Measurements from ENCODE around the gene PRDM5. TPM values are rescaled to one million over a fixed set of nuclear protein-coding genes. Genes with fewer than 3 reads are reported as not detected.

The PRDM5 gene
- total and polyA plus RNA-seq, 9 of the 15 experiments (the other 6 are each of a cell fraction or from before 2014, with no cell fraction given): not detected

DNA sequence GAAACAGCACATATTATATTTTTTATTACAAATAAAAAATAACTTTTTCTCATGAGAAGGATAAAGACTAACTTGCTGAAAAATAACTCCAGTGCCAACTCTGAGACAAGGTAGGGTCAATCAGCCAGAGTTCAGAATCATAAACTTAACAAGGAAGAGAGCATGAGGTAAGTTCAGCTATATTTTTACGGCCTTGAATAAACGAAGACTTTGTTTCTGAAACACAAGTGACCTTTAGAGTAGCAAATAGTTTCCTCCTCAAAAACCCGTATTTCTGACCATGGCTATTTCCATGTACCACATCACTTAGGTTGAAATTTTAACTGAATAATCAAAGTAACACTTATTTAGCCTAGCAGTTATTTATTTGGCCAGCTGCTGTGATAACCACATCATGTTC, 45.5 kb downstream of the PRDM5 start:
- ChIA-PET CTCF (ENCODE audit: low intra/inter-chr PET ratio) (no interaction called here), POLR2A (no interaction called here)
- no peak overlapping the region for H3K4me2 ChIP-seq (ENCODE audit: insufficient read depth, low read length)
- 7% methylated on average over 3 of the region's 3 CpGs for WGBS (ENCODE audit: insufficient coverage, low coverage, missing lambda C conversion rate)
- H4K20me1 ChIP-seq (replicated peaks; ENCODE audit: control insufficient read depth, insufficient read depth, low read length): no peaks in the 10 kb centered on the region
- DNase-seq (ENCODE audit: extremely low read depth in 1 of 4, low spot score in 3 of 4): no peak
- no peaks in the 10 kb centered on the region for H3K36me3 ChIP-seq (ENCODE audit: control insufficient read depth, insufficient read depth, low read length)
- H2AFZ ChIP-seq (ENCODE audit: low read depth, low read length): no peak overlapping the region
- H3K9ac ChIP-seq (ENCODE audit: insufficient read depth in 1 of 2, low read depth in 2 of 2, low read length in 2 of 2): no peak overlapping the region
- no peaks in the 10 kb centered on the region for H3K9me3 ChIP-seq (replicated peaks; ENCODE audit: control insufficient read depth, insufficient read depth, low read depth, low read length)
- intact Hi-C loops (cut with micrococcal nuclease): no loop called here
- H3K79me2 ChIP-seq (ENCODE audit: control insufficient read depth, insufficient read depth, low read length): no peaks in the 10 kb centered on the region
- TF ChIP-seq, protein P1, sequence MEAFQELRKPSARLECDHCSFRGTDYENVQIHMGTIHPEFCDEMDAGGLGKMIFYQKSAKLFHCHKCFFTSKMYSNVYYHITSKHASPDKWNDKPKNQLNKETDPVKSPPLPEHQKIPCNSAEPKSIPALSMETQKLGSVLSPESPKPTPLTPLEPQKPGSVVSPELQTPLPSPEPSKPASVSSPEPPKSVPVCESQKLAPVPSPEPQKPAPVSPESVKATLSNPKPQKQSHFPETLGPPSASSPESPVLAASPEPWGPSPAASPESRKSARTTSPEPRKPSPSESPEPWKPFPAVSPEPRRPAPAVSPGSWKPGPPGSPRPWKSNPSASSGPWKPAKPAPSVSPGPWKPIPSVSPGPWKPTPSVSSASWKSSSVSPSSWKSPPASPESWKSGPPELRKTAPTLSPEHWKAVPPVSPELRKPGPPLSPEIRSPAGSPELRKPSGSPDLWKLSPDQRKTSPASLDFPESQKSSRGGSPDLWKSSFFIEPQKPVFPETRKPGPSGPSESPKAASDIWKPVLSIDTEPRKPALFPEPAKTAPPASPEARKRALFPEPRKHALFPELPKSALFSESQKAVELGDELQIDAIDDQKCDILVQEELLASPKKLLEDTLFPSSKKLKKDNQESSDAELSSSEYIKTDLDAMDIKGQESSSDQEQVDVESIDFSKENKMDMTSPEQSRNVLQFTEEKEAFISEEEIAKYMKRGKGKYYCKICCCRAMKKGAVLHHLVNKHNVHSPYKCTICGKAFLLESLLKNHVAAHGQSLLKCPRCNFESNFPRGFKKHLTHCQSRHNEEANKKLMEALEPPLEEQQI (IDR thresholded peaks at IDR 0.05): no peak
- TF ChIP-seq, protein P2, sequence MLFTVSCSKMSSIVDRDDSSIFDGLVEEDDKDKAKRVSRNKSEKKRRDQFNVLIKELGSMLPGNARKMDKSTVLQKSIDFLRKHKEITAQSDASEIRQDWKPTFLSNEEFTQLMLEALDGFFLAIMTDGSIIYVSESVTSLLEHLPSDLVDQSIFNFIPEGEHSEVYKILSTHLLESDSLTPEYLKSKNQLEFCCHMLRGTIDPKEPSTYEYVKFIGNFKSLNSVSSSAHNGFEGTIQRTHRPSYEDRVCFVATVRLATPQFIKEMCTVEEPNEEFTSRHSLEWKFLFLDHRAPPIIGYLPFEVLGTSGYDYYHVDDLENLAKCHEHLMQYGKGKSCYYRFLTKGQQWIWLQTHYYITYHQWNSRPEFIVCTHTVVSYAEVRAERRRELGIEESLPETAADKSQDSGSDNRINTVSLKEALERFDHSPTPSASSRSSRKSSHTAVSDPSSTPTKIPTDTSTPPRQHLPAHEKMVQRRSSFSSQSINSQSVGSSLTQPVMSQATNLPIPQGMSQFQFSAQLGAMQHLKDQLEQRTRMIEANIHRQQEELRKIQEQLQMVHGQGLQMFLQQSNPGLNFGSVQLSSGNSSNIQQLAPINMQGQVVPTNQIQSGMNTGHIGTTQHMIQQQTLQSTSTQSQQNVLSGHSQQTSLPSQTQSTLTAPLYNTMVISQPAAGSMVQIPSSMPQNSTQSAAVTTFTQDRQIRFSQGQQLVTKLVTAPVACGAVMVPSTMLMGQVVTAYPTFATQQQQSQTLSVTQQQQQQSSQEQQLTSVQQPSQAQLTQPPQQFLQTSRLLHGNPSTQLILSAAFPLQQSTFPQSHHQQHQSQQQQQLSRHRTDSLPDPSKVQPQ (CRISPR knock-in tag; IDR thresholded peaks at IDR 0.05; ENCODE audit: borderline replicate concordance): no peak
- no peaks in the 10 kb centered on the region for H3K27me3 ChIP-seq (ENCODE audit: control insufficient read depth in 2 of 2, insufficient read depth in 2 of 2, low read length in 2 of 2)
- no peak overlapping the region for H3K4me3 ChIP-seq
- no peaks in the 10 kb centered on the region for H3K4me1 ChIP-seq (replicated peaks in 1 of 2; ENCODE audit: control insufficient read depth in 2 of 2, insufficient read depth in 2 of 2, low read length in 2 of 2)
- no peak for ATAC-seq
- H3K9me1 ChIP-seq (ENCODE audit: control insufficient read depth, insufficient read depth, low read length): no peaks in the 10 kb centered on the region
- in situ Hi-C loops (cut with MboI): no loop called here
- no peak overlapping the region for H3K27ac ChIP-seq (ENCODE audit: extremely low read depth, low read depth, low read length)
- FAIRE-seq: no peak
- BruUV-seq (replicated peaks): no TSS peak
